ENCODE results near the gene LUC7L3.
"Not testable (repeated sequence)": the region's sequence is repeated elsewhere in the genome, so short reads cannot be mapped to it uniquely, and the experiment has no call there.

Gene LUC7L3

GRCh38 chr17:50676065-50676975, 43.1 kb upstream of the LUC7L3 start:
- no peak for DNase-seq
- H3K9me3 ChIP-seq (ENCODE audit: severe bottlenecking) = no peaks in the 10 kb centered on the region
- no peak overlapping the region for H3K27ac ChIP-seq
- no peaks in the 10 kb centered on the region for H3K27me3 ChIP-seq (ENCODE audit: insufficient read depth, low read depth, severe bottlenecking)
- H3K36me3 ChIP-seq = no peaks in the 10 kb centered on the region
- TF ChIP-seq CTCF (IDR thresholded peaks at IDR 0.05; ENCODE audit: low read depth, low read length) = no peak
- H3K4me3 ChIP-seq (ENCODE audit: low read depth, low read length) = no peak overlapping the region

GRCh38 chr17:50677851-50678375, 41.5 kb upstream of the LUC7L3 start:
- no peak overlapping the region for H3K27ac ChIP-seq
- H3K36me3 ChIP-seq = no peaks in the 10 kb centered on the region
- no peaks in the 10 kb centered on the region for H3K27me3 ChIP-seq (ENCODE audit: insufficient read depth, low read depth, severe bottlenecking)
- no peak for DNase-seq
- H3K4me3 ChIP-seq (ENCODE audit: low read depth, low read length) = no peak overlapping the region
- H3K9me3 ChIP-seq (ENCODE audit: severe bottlenecking) = no peaks in the 10 kb centered on the region
- no peak for TF ChIP-seq CTCF (IDR thresholded peaks at IDR 0.05; ENCODE audit: low read depth, low read length)

DNA sequence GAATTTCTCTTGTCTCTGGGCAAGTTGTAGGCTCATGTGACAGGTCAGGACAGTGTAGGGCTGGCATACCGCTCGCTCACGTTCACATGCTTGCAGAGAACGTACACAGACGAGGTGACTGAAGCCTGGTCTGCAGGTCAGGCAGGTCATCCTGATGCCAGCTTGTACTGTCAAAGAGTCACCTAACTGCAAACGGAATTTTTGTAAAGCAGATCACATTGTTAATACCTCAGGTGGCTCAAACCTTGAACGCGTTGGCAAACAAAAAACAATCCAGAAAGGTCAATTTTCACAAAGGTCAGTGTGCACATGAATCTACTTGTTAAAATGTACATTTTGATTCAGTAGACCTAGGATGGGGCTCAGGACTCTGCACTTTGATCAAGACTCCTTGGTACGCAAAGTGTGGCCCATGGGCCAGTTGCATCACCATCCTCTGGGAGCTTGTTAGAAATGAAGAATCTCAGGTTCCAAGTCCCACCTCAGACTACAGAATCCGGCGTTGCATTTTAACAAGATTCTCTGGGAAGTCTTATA, 40.3 kb upstream of the LUC7L3 start:
- Histone ChIP-seq H3K36me3 (no peaks in the 10 kb centered on the region), H3K4me3 (ENCODE audit: low read depth, low read length) (no peak overlapping the region), H3K9me3 (ENCODE audit: severe bottlenecking) (no peaks in the 10 kb centered on the region), H3K27me3 (ENCODE audit: insufficient read depth, low read depth, severe bottlenecking) (no peaks in the 10 kb centered on the region), H3K27ac (no peak overlapping the region)
- no peak for TF ChIP-seq CTCF (IDR thresholded peaks at IDR 0.05; ENCODE audit: low read depth, low read length)
- no peak for DNase-seq

DNA sequence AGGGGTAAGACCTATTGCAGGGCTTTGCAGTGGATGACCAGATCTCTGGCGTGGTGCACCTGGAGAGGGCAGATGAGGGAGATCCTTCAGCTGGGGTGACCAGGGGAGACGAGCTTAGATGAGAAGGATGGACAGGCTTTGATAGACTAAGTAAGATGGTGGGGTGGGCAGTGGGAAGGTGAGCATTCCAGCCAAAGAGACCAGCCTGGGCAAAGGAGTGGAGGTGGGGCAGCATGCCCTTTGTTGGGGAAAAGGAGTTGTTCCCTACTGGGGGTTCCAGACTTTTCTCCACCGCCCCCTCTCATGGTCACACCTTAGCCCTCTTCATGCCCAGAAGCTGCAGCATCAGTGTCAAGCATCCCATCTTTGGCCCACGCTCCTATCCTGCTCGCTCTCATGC, 39.3 kb upstream of the LUC7L3 start:
- Histone ChIP-seq H3K9me3 (ENCODE audit: severe bottlenecking) (no peaks in the 10 kb centered on the region), H3K36me3 (no peaks in the 10 kb centered on the region), H3K27me3 (ENCODE audit: insufficient read depth, low read depth, severe bottlenecking) (no peaks in the 10 kb centered on the region), H3K4me3 (ENCODE audit: low read depth, low read length) (no peak overlapping the region), H3K27ac (no peak overlapping the region)
- no peak for DNase-seq
- no peak for TF ChIP-seq CTCF (IDR thresholded peaks at IDR 0.05; ENCODE audit: low read depth, low read length)

DNA sequence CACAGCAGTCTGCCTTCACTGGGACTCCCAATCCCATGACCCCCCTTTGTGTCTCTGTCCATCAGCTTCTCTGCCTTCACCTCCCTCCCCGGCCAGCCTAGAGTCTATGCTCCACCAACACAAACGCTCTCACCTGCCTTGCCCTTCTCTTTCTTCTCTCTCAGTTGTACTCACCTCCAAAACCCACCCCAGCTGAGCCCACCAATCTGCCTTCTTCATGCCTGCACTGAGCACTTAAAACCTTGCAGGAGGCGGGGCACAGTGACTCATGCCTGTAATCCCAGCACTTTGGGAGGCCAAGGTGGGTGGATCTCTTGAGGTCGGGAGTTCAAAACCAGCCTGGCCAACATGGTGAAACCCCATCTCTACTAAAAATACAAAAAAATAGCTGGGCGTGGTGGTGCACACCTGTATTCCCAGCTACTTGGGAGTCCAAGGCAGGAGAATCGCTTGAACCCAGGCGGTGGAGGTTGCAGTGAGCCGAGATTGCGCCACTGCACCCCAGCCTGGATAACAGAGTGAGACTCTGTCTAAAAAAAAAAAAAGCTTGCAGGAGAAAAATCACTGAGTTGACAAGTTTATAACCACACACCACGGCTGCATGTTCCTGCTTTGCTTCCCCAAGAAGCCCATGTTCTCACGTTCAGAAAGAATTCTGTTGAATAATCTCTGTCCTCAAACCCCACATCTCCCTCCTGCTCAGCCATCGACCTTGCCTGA, 38.7 kb upstream of the LUC7L3 start:
- H3K27ac ChIP-seq; H3K9me3 ChIP-seq (ENCODE audit: severe bottlenecking); H3K36me3 ChIP-seq; H3K27me3 ChIP-seq (ENCODE audit: insufficient read depth, low read depth, severe bottlenecking); H3K4me3 ChIP-seq (ENCODE audit: low read depth, low read length); DNase-seq: not testable (repeated sequence)
